ENCODE data around the gene SOX15.
A peak's percentile ranks its signal among the peaks of the same experiment; 100 is the strongest.

SOX15 gene

GRCh38 chr17:7557147-7557764 is 32.6 kb downstream of the SOX15 start:
- H3K4me3 ChIP-seq (ENCODE audit: low read depth, low read length) = 0 out of 2 replicates have a peak overlapping the region, but pooled peaks have one; percentile 56
- no peak for TF ChIP-seq CTCF (IDR thresholded peaks at IDR 0.05; ENCODE audit: control insufficient read depth, extremely low read depth, insufficient read depth)
- no peak for DNase-seq (ENCODE audit: low read depth)

GRCh38 chr17:7556627-7557026 is 33.3 kb downstream of the SOX15 start:
- no peak for TF ChIP-seq CTCF (IDR thresholded peaks at IDR 0.05; ENCODE audit: control insufficient read depth, extremely low read depth, insufficient read depth)
- no peak for DNase-seq (ENCODE audit: low read depth)
- no peak overlapping the region for H3K4me3 ChIP-seq (ENCODE audit: low read depth, low read length)

- no peak for DNase-seq (ENCODE audit: low read depth)
- no peak for TF ChIP-seq CTCF (IDR thresholded peaks at IDR 0.05; ENCODE audit: control insufficient read depth, extremely low read depth, insufficient read depth)
- H3K4me3 ChIP-seq (ENCODE audit: low read depth, low read length) = no peak overlapping the region
These were observed 34.5 kb downstream of the SOX15 start for GRCh38 chr17:7555320-7555948.

GRCh38 chr17:7553356-7553755 is 36.5 kb downstream of the SOX15 start:
- DNase-seq (ENCODE audit: low read depth) = no peak
- H3K4me3 ChIP-seq (ENCODE audit: low read depth, low read length) = no peak overlapping the region
- TF ChIP-seq CTCF (IDR thresholded peaks at IDR 0.05; ENCODE audit: control insufficient read depth, extremely low read depth, insufficient read depth) = no peak

- H3K4me3 ChIP-seq (ENCODE audit: low read depth, low read length) = no peak overlapping the region
- no peak for TF ChIP-seq CTCF (IDR thresholded peaks at IDR 0.05; ENCODE audit: control insufficient read depth, extremely low read depth, insufficient read depth)
- no peak for DNase-seq (ENCODE audit: low read depth)
These were observed 37.3 kb downstream of the SOX15 start for GRCh38 chr17:7552621-7553051.

- DNase-seq (ENCODE audit: low read depth) = no peak
- TF ChIP-seq CTCF (IDR thresholded peaks at IDR 0.05; ENCODE audit: control insufficient read depth, extremely low read depth, insufficient read depth) = no peak
- H3K4me3 ChIP-seq (ENCODE audit: low read depth, low read length) = no peak overlapping the region
These were observed 38.5 kb downstream of the SOX15 start for GRCh38 chr17:7551396-7551795.

- TF ChIP-seq CTCF (IDR thresholded peaks at IDR 0.05; ENCODE audit: control insufficient read depth, extremely low read depth, insufficient read depth) = no peak
- no peak for DNase-seq (ENCODE audit: low read depth)
- no peak overlapping the region for H3K4me3 ChIP-seq (ENCODE audit: low read depth, low read length)
These were observed 39.5 kb downstream of the SOX15 start for GRCh38 chr17:7550344-7550743.

Measured in LNCaP clone FGC (cell line).